K562 (cell line): ENCODE measurements around the gene UBE3D. TPM values are rescaled to one million over a fixed set of nuclear protein-coding genes. Genes with fewer than 3 reads are reported as not detected.

Experiments used
- ATF6 ChIP-seq: sonication (generic); formaldehyde crosslinking; IDR thresholded peaks from 2 replicates; pipeline ENCODE4 v1.4.0; 2020; ENCODE audit warnings: mild to moderate bottlenecking, missing genetic modification reagents
- CBFA2T2 ChIP-seq: fragments of 450-650 bp; conservative IDR thresholded peaks from 2 replicates; pipeline ENCODE4 v1.6.1; 2017; ENCODE audit warnings: mild to moderate bottlenecking
- CHD2 ChIP-seq: IDR thresholded peaks from 2 replicates; pipeline ENCODE4 v1.6.1; 2011; ENCODE audit warnings: low read depth, low read length
- DNMT1 ChIP-seq: fragments of 450-650 bp; IDR thresholded peaks from 2 replicates; pipeline ENCODE4 v1.6.1; 2016; ENCODE audit warnings: antibody characterized with exemption, mild to moderate bottlenecking
- EP400 ChIP-seq: fragments of 450-650 bp; IDR thresholded peaks from 2 replicates; pipeline ENCODE4 v1.6.1; 2017; ENCODE audit warnings: antibody characterized with exemption, mild to moderate bottlenecking, moderate library complexity
- ETV6 ChIP-seq, 3 experiments: fragments of 150-350 bp in 1 of 3; sonication (generic) in 1 of 3; formaldehyde crosslinking in 1 of 3; IDR thresholded peaks; 2 replicates each; pipeline versions ENCODE4 v1.6.1 to v1.8.0; 2014 to 2022; ENCODE audit warnings: borderline replicate concordance in 2 of 3, low read depth in 2 of 3, antibody characterized with exemption in 1 of 3, low read length in 1 of 3, mild to moderate bottlenecking in 1 of 3, missing genetic modification reagents in 1 of 3
- GATAD2B ChIP-seq: fragments of 450-650 bp; IDR thresholded peaks from 2 replicates; pipeline ENCODE4 v1.6.1; 2017; ENCODE audit warnings: mild to moderate bottlenecking, borderline replicate concordance
- GTF2F1 ChIP-seq: IDR thresholded peaks from 2 replicates; pipeline ENCODE4 v1.6.1; 2011; ENCODE audit warnings: low read depth, low read length, improper control_type of control experiment
- KHSRP ChIP-seq: fragments of 450-650 bp; IDR thresholded peaks from 2 replicates; pipeline ENCODE4 v1.6.1; 2017
- NR2C1 ChIP-seq, 2 experiments: fragments of 450-650 bp; IDR thresholded peaks; 2 replicates each; pipeline ENCODE4 v1.6.1; 2017; ENCODE audit warnings: mild to moderate bottlenecking in 2 of 2, antibody characterized with exemption in 1 of 2, inconsistent platforms in 1 of 2, missing compliant biosample characterization in 1 of 2, missing genetic modification characterization in 1 of 2
- PHF20 ChIP-seq: fragments of 450-650 bp; IDR thresholded peaks from 2 replicates; pipeline ENCODE4 v1.6.1; 2018; ENCODE audit not compliant: partially characterized antibody
- POLR2AphosphoS2 ChIP-seq: IDR thresholded peaks from 2 replicates; pipeline ENCODE4 v1.6.1; 2012; ENCODE audit warnings: low read length, improper control_type of control experiment
- POLR2G ChIP-seq: fragments of 200-400 bp; formaldehyde crosslinking; IDR thresholded peaks from 2 replicates; pipeline ENCODE4 v1.6.1; 2017; ENCODE audit warnings: low read depth, mild to moderate bottlenecking, antibody characterized with exemption, low read length, moderate library complexity
- REST ChIP-seq, 2 experiments: fragments of 450-650 bp; formaldehyde crosslinking in 1 of 2; IDR thresholded peaks; 2 replicates each; pipeline versions ENCODE4 v1.4.0 to v1.6.1; 2014 to 2020; ENCODE audit warnings: mild to moderate bottlenecking in 2 of 2, borderline replicate concordance in 1 of 2, low read depth in 1 of 2
- ZBTB34 ChIP-seq: fragments of 250-450 bp; sonication (Bioruptor Pico); IDR thresholded peaks from 2 replicates; pipeline ENCODE4 v1.8.0; 2021; ENCODE audit warnings: mild to moderate bottlenecking, moderate library complexity
- ZNF165 ChIP-seq: fragments of 250-450 bp; sonication (Bioruptor Pico); IDR thresholded peaks from 2 replicates; pipeline ENCODE4 v1.4.0; 2020; ENCODE audit warnings: borderline replicate concordance
- ZNF586 ChIP-seq: fragments of 450-650 bp; formaldehyde crosslinking; conservative IDR thresholded peaks from 2 replicates; pipeline ENCODE4 v1.4.0; 2020; ENCODE audit warnings: mild to moderate bottlenecking, moderate library complexity
- ZNF778 ChIP-seq: fragments of 450-650 bp; formaldehyde crosslinking; IDR thresholded peaks from 2 replicates; pipeline ENCODE4 v1.4.0; 2020; ENCODE audit warnings: mild to moderate bottlenecking, moderate library complexity
- polyA plus RNA-seq, 8 experiments: library from polyadenylated mRNA; depleted of rRNA in 4 of 8; stranded (reverse) in 5 of 8; unstranded in 3 of 8; fragments of >200 nt; fragmentation: Nextera tagmentation in 2 of 8; fragmentation: Illumina TruSeq in 1 of 8; extraction: Ambion mirVana in 2 of 8; extraction: Trizol in 1 of 8; gene quantifications; 2 replicates each; pipeline versions ENCODE4 v1.2.1 to v1.2.3, GENCODE V29; 2011 to 2014; ENCODE audit warnings: inconsistent platforms in 1 of 8, missing spikeins in 1 of 8
- total RNA-seq, 7 experiments: library from RNA; depleted of rRNA in 6 of 7; stranded (reverse); fragments of >200 nt in 6 of 7; fragmentation: Illumina TruSeq in 2 of 7; extraction: Trizol in 2 of 7; gene quantifications; 2 replicates each; pipeline versions ENCODE4 v1.2.1 to v1.2.3, GENCODE V29; 2011 to 2021; ENCODE audit warnings: low replicate concordance in 1 of 7

Gene UBE3D
- total and polyA plus RNA-seq, 9 of the 15 experiments (the other 6 are each of a cell fraction or from before 2014, with no cell fraction given): 9.4 to 17.6 (median 11.9) TPM

- TF ChIP-seq NR2C1 (IDR thresholded peaks at IDR 0.05) (no peak), NR2C1 (tag; IDR thresholded peaks at IDR 0.05) (no peak), ATF6 (CRISPR knock-in tag) (no peak), POLR2AphosphoS2 (no peak), KHSRP (no peak), CHD2 (no peak), ZNF586 (CRISPR knock-in tag) (no peak), ZNF165 (no peak), EP400 (no peak), POLR2G (no peak), ZBTB34 (CRISPR knock-in tag) (no peak), PHF20 (no peak), GATAD2B (no peak), GTF2F1 (no peak), ZNF778 (CRISPR knock-in tag) (no peak), REST (IDR thresholded peaks at IDR 0.05; ENCODE audit: borderline replicate concordance) (no peak), REST (CRISPR knock-in tag; IDR thresholded peaks at IDR 0.05; ENCODE audit: low read depth) (no peak), ETV6 (IDR thresholded peaks at IDR 0.05; ENCODE audit: borderline replicate concordance in 1 of 2, low read depth in 2 of 2, low read length in 1 of 2) (no peak), ETV6 (CRISPR knock-in tag; IDR thresholded peaks at IDR 0.05; ENCODE audit: borderline replicate concordance) (no peak), CBFA2T2 (peak; percentile 85), DNMT1 (no peak)
These were observed 80.9 kb downstream of the UBE3D start (continued) for GRCh38 chr6:82984720-82985119.
